Cardiac septum (tissue), 1 donor: ENCODE measurements around the gene EIF2S2. TPM values are rescaled to one million over a fixed set of nuclear protein-coding genes. Genes with fewer than 3 reads are reported as not detected.

Source experiments
- DNase-seq: peaks from one replicate; pipeline ENCODE4 v3.0.0-alpha.2; 2020; ENCODE audit warnings: low spot score
- intact Hi-C: fragments of 100-400 bp; cut with DNase I; formaldehyde crosslinking; loops from one replicate; pipeline ENCODE4 v1.14.0; 2022
- total RNA-seq: library from RNA; stranded (reverse); fragmentation: NEBNext Ultra II Directional; extraction: Animal tissue kit (Norgen Biotek cat#: 25700); gene quantifications from one replicate; pipeline ENCODE4 v1.2.1, GENCODE V29; 2021
- donor health status: DM: no; HTN: no; CAD: no.

The EIF2S2 gene
- total RNA-seq, 1 donor from 2014 or later, result 38.3 TPM

DNA sequence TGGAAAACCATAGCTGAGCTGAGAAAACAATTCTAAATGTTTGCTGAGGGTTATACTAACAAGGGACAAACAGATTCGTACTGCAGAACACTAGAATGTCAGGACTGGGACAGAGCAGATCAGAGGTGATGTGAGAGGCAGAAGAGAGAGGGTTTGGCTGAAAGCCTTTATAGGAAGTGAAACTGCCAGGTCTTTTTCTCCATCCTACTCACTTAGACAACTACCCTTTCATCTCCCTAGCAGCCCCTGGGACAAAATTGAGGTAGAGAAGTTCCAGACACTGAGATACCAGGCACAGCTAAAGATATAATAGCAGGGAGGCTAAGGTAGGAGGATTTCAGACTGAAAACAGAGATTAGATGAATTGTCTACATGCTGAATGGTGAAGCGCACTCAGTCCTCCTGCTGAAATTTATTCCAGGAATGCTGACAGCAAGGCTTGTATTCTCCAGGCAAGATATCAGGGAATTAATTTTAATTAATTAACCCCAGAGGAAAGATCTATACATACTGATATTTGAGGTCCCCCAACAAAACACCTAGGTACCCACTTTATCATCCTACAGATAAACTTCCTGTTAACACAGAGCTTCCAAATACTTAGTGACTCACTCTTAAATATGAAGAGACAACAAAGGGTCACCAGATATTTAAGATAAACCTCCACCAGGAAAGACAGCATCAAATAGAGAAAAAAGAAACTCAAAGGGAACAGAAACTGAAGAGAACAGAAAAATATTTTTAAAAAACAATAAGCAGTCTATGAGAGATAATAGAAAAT, 12.6 kb upstream of the EIF2S2 start:
- intact Hi-C loops, result loop anchor here (5.0 kb wide), 1 partner anchor 262 kb away; no protein-coding TSS in a partner anchor
- DNase-seq, result no peak

GRCh38 chr20:34123309-34123708, 11.3 kb upstream of the EIF2S2 start:
- intact Hi-C loops, result no loop called here
- DNase-seq, result no peak

DNA sequence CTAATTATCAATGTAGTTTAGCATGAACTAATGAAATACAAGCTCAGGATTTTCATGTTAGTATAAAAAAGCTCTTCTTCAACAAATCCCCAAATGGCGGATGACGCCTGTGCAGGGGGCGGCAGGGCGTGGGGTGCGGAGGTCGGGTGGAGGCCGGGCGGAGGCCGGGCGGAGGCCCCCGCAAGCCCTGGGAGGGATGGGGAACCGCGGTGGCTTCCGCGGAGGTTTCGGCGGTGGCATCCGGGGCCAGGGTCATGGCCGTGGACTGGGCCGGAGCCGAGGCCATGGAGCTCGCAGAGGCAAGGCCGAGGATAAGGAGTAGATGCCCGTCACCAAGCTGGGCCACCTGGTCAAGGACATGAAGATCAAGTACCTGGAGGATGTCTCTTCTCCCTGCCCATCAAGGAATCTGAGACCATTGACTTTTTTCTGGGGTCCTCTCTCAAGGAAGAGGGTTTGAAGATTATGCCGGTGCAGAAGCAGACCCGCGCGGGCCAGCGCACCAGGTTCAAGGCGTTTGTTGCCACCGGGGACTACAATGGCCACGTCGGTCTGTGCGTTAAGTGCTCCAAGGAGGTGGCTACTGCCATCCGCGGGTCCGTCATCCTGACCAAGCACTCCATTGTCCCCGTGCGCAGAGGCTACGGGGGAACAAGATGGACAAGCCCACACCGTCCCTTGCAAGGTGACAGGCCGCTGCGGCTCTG, 10.4 kb upstream of the EIF2S2 start:
- intact Hi-C loops, result no loop called here

GRCh38 chr20:34120213-34120612, 8.2 kb upstream of the EIF2S2 start:
- no peak for DNase-seq
- intact Hi-C loops, result no loop called here

More for the DNA sequence above, 10.4 kb upstream of the EIF2S2 start:
- no peak for DNase-seq

DNA sequence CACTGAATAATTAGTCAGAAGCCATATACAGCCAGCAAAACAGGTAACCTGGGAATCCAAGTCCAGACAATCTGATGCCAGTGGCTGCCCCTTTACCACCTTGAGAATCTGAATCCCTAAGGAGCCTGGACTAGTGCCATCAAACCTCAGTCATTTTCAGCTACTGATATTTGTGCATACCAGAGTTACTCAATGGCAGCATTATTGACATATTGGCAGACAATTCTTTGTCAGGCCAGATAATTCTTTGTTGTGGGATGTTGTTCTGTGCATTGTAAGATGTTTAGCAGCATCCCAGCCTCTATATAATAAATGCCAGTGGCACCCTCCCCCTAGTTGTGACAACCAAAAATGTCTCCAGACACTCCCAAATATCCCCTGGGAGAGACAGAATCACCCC, 3.2 kb upstream of the EIF2S2 start:
- intact Hi-C loops, result no loop called here

GRCh38 chr20:34114809-34115208, 2.8 kb upstream of the EIF2S2 start:
- intact Hi-C loops, result no loop called here
- DNase-seq, result no peak

More for the DNA sequence above, 3.2 kb upstream of the EIF2S2 start:
- no peak for DNase-seq

GRCh38 chr20:34112600-34113101, 608 bp upstream of the EIF2S2 start:
- DNase-seq, result no peak
- intact Hi-C loops, result loop anchor here (1.0 to 2.0 kb wide), 2 partner anchors 119 to 302 kb away; partner anchors contain the start of genes CHMP4B and RALY

DNA sequence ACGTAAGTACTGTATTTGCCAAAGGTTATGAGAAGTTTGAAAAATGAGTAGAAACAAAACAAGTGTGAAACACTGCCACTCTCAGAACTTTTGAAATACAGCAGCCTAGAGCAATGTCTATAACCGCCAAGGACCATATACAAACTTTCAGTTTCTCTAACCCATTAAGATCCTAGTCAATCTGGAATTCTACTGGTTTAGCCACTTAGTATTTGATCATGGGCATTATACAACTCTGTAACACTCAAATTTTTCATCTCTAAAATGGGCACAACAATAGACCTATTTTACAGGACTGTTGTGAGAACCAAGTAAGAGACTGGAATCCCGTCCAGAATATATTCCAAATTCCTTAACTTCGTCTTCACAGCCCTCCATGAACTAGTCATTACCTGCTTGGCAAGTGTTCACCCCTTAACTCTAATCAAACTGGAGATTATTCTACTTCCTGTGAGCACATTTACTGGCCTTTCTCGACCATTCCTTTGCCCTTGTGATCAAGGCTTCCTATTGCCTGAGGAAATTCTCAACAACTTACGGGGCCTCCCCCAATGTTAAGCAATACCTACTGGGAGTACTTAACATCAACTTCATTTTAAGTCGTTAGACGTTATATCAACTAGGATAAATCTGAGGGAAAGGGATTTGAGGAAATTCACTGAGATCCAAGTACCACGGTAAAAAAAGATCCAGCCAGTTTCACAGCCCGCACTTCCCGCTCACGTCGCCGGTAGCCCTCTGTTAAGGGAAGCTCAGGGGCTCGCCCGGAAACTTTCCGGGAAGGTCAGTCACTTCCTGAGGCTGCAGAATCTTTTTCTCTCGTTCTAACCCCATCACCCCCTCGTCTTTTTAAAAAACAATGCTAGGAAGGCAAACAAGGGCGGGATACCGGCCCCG, 1.1 kb downstream of the EIF2S2 start:
- DNase-seq, result no peak
- intact Hi-C loops, result no loop called here

GRCh38 chr20:34110025-34110744, 1.9 kb downstream of the EIF2S2 start:
- DNase-seq, result no peak
- intact Hi-C loops, result no loop called here

DNA sequence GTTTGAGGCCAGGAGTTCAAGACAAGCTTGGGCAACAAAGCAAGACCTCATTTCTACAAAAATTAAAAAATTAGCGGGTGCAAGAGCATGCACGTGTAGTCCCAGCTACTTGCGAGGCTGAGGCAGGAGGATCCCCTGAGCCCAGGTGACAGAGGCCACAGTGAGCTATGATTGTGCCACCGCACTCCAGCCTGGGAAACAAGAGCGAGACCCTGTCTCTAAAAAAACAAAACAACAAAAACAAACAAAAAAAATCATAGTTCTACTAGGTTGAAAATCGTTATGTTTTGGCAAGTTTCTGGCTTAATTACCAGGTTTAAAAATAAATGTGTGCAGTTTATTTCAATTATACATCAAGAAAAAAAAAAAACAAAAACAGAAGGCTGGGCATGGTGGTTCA, 2.6 kb downstream of the EIF2S2 start:
- intact Hi-C loops, result no loop called here
- DNase-seq, result no peak

DNA sequence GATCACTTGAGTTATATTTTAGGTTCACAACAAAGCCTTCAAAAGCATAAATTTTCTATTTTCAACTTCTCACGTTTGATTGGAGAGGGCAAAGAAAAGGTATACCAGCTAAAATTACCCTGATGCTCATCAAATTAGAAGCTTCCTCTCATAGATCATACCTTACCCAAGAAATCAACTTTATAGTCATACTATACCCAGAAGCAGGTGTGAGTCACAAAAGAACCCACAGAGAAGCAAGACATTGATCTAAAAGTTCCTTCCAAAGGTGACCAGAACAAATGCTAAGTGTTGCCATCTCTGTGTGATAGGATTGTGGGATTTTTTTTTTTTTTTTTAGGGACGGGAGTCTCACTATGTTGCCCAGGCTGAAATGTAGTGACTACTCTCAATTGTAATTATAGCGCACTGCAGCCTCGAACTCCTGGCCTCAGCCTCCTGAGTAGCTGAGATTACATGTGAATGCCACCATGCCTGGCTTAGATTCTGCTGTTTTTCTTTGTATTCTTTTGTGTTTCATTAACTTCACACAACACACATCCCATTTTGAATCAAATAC, 3.3 kb downstream of the EIF2S2 start:
- intact Hi-C loops, result no loop called here
- no peak for DNase-seq

DNA sequence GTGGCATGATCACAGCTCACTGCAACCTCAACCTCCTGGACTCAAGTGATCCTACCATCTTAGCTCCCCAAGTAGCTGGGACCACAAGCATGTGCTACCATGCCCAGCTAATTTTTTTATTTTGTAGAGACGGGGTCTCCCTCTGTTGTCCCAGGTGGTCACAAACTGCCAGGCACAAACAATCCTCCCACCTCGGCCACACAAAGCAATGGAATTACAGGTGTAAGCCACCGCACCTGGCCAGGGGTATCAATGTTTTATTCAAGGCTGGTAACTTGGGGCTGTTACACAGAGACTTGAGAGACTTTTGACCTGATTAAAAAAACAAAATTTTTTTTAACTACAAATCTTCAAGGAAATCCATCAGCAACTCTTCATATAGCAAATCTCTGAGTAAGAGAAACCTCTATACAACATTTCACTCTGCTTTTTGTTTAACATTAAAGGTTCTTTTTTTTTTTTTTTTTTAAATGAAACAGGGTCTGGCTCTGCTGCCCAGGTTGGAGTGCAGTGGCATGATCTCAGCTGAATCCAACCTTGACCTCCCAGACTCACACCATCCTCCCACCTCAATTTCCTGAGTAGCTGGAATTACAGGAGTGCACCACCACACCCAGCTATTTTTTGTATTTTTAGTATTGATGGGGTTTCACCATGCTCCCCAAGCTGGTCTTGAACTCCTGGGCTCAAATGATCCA, 5.9 kb downstream of the EIF2S2 start:
- no peak for DNase-seq
- intact Hi-C loops, result no loop called here

- intact Hi-C loops, result no loop called here
- no peak for DNase-seq
Measured at GRCh38 chr20:34104059-34104458, 8.0 kb downstream of the EIF2S2 start.

DNA sequence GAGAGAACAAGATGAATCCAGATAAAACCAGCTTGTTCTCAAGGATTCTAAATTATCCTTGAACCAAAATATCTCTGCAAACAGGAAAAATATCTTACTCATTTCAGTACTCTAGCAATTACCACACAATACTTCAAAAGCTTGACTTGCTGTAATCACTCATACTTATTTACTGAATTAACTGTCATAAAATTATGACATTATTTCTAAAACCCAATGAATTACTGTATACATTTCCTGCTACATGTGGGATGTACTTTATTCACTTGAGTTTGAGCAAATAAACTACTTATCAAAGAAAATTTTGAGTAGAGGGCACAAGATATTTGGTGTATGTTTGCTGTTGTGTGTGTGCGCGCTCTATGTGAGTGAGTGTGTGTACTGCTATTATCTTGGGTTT, 9.7 kb downstream of the EIF2S2 start:
- no peak for DNase-seq
- intact Hi-C loops, result no loop called here

- intact Hi-C loops, result no loop called here
- DNase-seq, result no peak
Measured at GRCh38 chr20:34100576-34100975, 11.5 kb downstream of the EIF2S2 start.

DNA sequence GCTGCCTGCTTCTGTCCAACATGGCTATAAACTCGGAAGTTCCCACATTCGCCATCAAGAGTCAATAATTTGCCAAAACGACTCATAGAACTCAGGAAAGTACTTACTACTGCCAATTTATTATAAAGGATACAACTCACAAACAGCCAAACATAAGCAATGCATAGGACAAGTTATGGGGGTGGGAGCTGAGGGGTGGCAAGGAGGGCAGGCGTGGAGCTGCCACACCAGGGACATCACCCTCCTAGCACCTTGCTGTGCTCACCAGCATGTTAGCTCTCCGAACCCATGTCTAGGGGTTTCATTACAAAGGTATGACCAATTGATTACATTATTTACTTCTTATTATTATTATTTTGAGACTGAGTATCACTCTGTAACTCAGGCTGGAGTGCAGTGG, 12.4 kb downstream of the EIF2S2 start:
- no peak for DNase-seq
- intact Hi-C loops, result no loop called here

- no peak for DNase-seq
- intact Hi-C loops, result no loop called here
Measured at GRCh38 chr20:34098570-34098969, 13.5 kb downstream of the EIF2S2 start.

DNA sequence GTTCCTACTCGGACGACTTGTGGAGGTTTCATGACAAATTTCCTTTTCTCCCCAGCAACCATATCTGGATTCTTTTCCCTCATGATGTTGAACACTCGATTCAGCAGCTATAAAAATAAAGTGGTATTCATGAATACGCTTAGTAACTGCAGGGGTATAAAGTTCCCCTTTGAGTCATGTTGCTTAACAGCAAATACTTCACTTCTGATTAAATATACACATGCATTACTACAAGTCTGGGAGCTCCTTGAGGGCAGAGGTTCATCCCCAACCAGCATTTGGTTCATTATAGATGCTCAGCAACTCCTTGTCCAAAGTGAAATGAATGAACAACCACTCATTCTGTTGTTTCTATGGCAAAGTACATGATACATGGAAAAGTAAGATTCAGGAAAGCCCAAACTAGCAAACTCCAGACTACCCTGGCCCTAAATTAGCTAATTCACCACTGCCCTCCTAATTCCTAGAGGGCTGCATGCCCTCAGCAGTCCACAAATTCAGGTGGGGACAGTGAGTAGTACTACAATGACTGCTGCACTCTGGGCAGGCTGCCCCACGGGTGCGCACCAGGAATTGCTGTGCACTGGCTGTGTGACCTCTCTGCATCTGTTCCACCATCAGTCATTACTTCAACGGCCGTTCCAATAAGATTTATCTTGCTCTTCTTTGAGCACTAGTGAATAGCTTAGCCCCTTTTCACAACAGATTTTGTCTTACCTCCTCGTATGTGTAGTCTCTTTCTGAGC, 15.2 kb downstream of the EIF2S2 start:
- DNase-seq, result no peak
- intact Hi-C loops, result no loop called here
